WTC11 (cell line): ENCODE measurements around the gene EDA. TPM values are rescaled to one million over a fixed set of nuclear protein-coding genes. Genes with fewer than 3 reads are reported as not detected.

Experiments used
- ATAC-seq: fragments of 200-7000 bp; cut with Tn5 transposase; 2 replicates; pipeline ENCODE4 v1.10.0; 2021; ENCODE audit warnings: mild to moderate bottlenecking, moderate library complexity
- CTCF ChIA-PET: fragments of 300-600 bp; sonication (Branson Sonifier 250); formaldehyde crosslinking; loops from one replicate; lab custom pipeline; 2021; ENCODE audit warnings: antibody characterized with exemption; lab: Charles Lee
- POLR2A ChIA-PET: fragments of 350-600 bp; sonication (Branson Sonifier 250); formaldehyde crosslinking; loops from one replicate; lab custom pipeline; 2021; ENCODE audit warnings: antibody characterized with exemption; lab: Charles Lee
- DNase-seq: peaks from one replicate; pipeline ENCODE4 v3.0.0; 2021; ENCODE audit warnings: low spot score
- H3K27ac Mint-ChIP-seq: 2 replicates; pipeline ENCODE4 v1.8.0; 2021; ENCODE audit warnings: mixed read lengths
- H3K27me3 Mint-ChIP-seq: 2 replicates; pipeline ENCODE4 v1.8.0; 2021; ENCODE audit warnings: low read depth, mild to moderate bottlenecking, moderate library complexity, mixed read lengths
- H3K36me3 Mint-ChIP-seq: 2 replicates; pipeline ENCODE4 v1.8.0; 2021; ENCODE audit warnings: mixed read lengths
- H3K4me1 Mint-ChIP-seq: 2 replicates; pipeline ENCODE4 v1.8.0; 2022; ENCODE audit warnings: mixed read lengths
- H3K4me3 Mint-ChIP-seq: 2 replicates; pipeline ENCODE4 v1.8.0; 2021; ENCODE audit warnings: mild to moderate bottlenecking, moderate library complexity, mixed read lengths
- H3K9me3 Mint-ChIP-seq: 2 replicates; pipeline ENCODE4 v1.8.0; 2021; ENCODE audit warnings: mixed read lengths
- CBFB ChIP-seq: sonication (generic); formaldehyde crosslinking; IDR thresholded peaks from 2 replicates; pipeline ENCODE4 v1.8.1; 2022; ENCODE audit warnings: mild to moderate bottlenecking, low read depth, missing genetic modification reagents
- CREB1 ChIP-seq: sonication (generic); formaldehyde crosslinking; IDR thresholded peaks from 2 replicates; pipeline ENCODE4 v1.8.0; 2023; ENCODE audit warnings: mild to moderate bottlenecking, missing genetic modification reagents
- CREM ChIP-seq: sonication (generic); formaldehyde crosslinking; IDR thresholded peaks from 2 replicates; pipeline ENCODE4 v1.8.1; 2022; ENCODE audit warnings: mild to moderate bottlenecking, missing genetic modification reagents, moderate library complexity
- GRHL2 ChIP-seq: fragments of 250-450 bp; sonication (Bioruptor Pico); IDR thresholded peaks from 2 replicates; pipeline ENCODE4 v1.8.0; 2022; ENCODE audit warnings: mild to moderate bottlenecking, moderate library complexity; ENCODE audit not compliant: insufficient replicate concordance, severe bottlenecking
- KAT7 ChIP-seq: sonication (generic); formaldehyde crosslinking; IDR thresholded peaks from 2 replicates; pipeline ENCODE4 v1.8.1; 2023; ENCODE audit warnings: missing genetic modification reagents, mild to moderate bottlenecking, borderline replicate concordance
- MAX ChIP-seq: sonication (generic); formaldehyde crosslinking; IDR thresholded peaks from 2 replicates; pipeline ENCODE4 v1.8.0; 2022; ENCODE audit warnings: mild to moderate bottlenecking, missing genetic modification reagents
- MLX ChIP-seq: sonication (generic); formaldehyde crosslinking; IDR thresholded peaks from 2 replicates; pipeline ENCODE4 v1.8.1; 2023; ENCODE audit warnings: mild to moderate bottlenecking, missing genetic modification reagents, moderate library complexity
- NFYB ChIP-seq: sonication (generic); formaldehyde crosslinking; conservative IDR thresholded peaks from 2 replicates; pipeline ENCODE4 v1.8.0; 2022; ENCODE audit warnings: low read depth, missing genetic modification reagents
- PRRX2 ChIP-seq: fragments of 250-450 bp; sonication (Bioruptor Pico); IDR thresholded peaks from 2 replicates; pipeline ENCODE4 v1.8.0; 2021; ENCODE audit warnings: mild to moderate bottlenecking
- RORB ChIP-seq: fragments of 250-450 bp; sonication (Bioruptor Pico); IDR thresholded peaks from 2 replicates; pipeline ENCODE4 v1.9.0; 2021; ENCODE audit warnings: mild to moderate bottlenecking
- SOX15 ChIP-seq: fragments of 250-450 bp; sonication (Bioruptor Pico); IDR thresholded peaks from 2 replicates; pipeline ENCODE4 v1.9.0; 2021; ENCODE audit warnings: mild to moderate bottlenecking
- TCF7 ChIP-seq: sonication (generic); formaldehyde crosslinking; IDR thresholded peaks from 2 replicates; pipeline ENCODE4 v1.8.0; 2022; ENCODE audit warnings: mild to moderate bottlenecking, low read depth, missing genetic modification reagents, moderate library complexity
- TEAD4 ChIP-seq: sonication (generic); formaldehyde crosslinking; IDR thresholded peaks from 2 replicates; pipeline ENCODE4 v1.8.0; 2022; ENCODE audit warnings: mild to moderate bottlenecking, missing genetic modification reagents
- TP53 ChIP-seq: sonication (generic); formaldehyde crosslinking; IDR thresholded peaks from 2 replicates; pipeline ENCODE4 v1.8.1; 2023; ENCODE audit warnings: mild to moderate bottlenecking, missing genetic modification reagents
- ZNF232 ChIP-seq: sonication (generic); formaldehyde crosslinking; IDR thresholded peaks from 2 replicates; pipeline ENCODE4 v1.8.0; 2022; ENCODE audit warnings: mild to moderate bottlenecking, missing genetic modification reagents
- ZNF263 ChIP-seq: sonication (generic); formaldehyde crosslinking; IDR thresholded peaks from 2 replicates; pipeline ENCODE4 v1.8.1; 2022; ENCODE audit warnings: low read depth, mild to moderate bottlenecking, moderate library complexity, missing genetic modification reagents
- ZNF396 ChIP-seq: fragments of 250-450 bp; sonication (Bioruptor Pico); IDR thresholded peaks from 2 replicates; pipeline ENCODE4 v1.8.0; 2021; ENCODE audit warnings: mild to moderate bottlenecking, moderate library complexity, borderline replicate concordance
- ZNF423 ChIP-seq: fragments of 250-450 bp; sonication (Bioruptor Pico); IDR thresholded peaks from 2 replicates; pipeline ENCODE4 v2.1.2; 2022; ENCODE audit warnings: mild to moderate bottlenecking, moderate library complexity
- ZNF671 ChIP-seq: fragments of 250-450 bp; sonication (Bioruptor Pico); IDR thresholded peaks from 2 replicates; pipeline ENCODE4 v1.8.0; 2021; ENCODE audit warnings: mild to moderate bottlenecking
- total RNA-seq: library from RNA; stranded (reverse); gene quantifications from 3 replicates; pipeline ENCODE4 v1.2.3, GENCODE V29; 2021
- TF ChIP-seq, protein P1 (sequence below): sonication (generic); formaldehyde crosslinking; IDR thresholded peaks from 2 replicates; pipeline ENCODE4 v1.8.1; 2023; ENCODE audit warnings: mild to moderate bottlenecking, moderate library complexity, missing genetic modification reagents
- TF ChIP-seq, protein P2 (sequence below): fragments of 250-450 bp; sonication (Bioruptor Pico); IDR thresholded peaks from 2 replicates; pipeline ENCODE4 v1.9.0; 2021; ENCODE audit warnings: mild to moderate bottlenecking
- TF ChIP-seq, protein P3 (sequence below): sonication (generic); formaldehyde crosslinking; IDR thresholded peaks from 2 replicates; pipeline ENCODE4 v1.8.0; 2023; ENCODE audit warnings: missing genetic modification reagents, mild to moderate bottlenecking, borderline replicate concordance

Gene EDA
- total RNA-seq, 1 experiment from 2014 or later, result 15.1 TPM

GRCh38 chrX:70049925-70050324 is 434.0 kb downstream of the EDA start, which contains the start of gene AWAT2 (continued):
- TF ChIP-seq ZNF423, result no peak
- TF ChIP-seq TEAD4 (CRISPR knock-in tag), result no peak
- TF ChIP-seq RORB (CRISPR knock-in tag), result no peak
- TF ChIP-seq GRHL2, result no peak
- TF ChIP-seq MAX (CRISPR knock-in tag), result no peak

- ChIA-PET POLR2A (no interaction called here), CTCF (no interaction called here)
- no peaks in the 10 kb centered on the region for H3K9me3 Mint-ChIP-seq
- no peak overlapping the region for H3K27ac Mint-ChIP-seq
- ATAC-seq (no peak), DNase-seq (no peak)
- no peak overlapping the region for H3K4me3 Mint-ChIP-seq
- no peak for TF ChIP-seq CREB1 (CRISPR knock-in tag)
- no peak for TF ChIP-seq NFYB (CRISPR knock-in tag)
- TF ChIP-seq RORB (CRISPR knock-in tag), result no peak
- no peak for TF ChIP-seq ZNF263 (CRISPR knock-in tag)
- TF ChIP-seq PRRX2 (CRISPR knock-in tag), result no peak
- no peak for TF ChIP-seq ZNF396 (CRISPR knock-in tag)
- TF ChIP-seq TP53 (CRISPR knock-in tag), result no peak
- TF ChIP-seq, protein P1, sequence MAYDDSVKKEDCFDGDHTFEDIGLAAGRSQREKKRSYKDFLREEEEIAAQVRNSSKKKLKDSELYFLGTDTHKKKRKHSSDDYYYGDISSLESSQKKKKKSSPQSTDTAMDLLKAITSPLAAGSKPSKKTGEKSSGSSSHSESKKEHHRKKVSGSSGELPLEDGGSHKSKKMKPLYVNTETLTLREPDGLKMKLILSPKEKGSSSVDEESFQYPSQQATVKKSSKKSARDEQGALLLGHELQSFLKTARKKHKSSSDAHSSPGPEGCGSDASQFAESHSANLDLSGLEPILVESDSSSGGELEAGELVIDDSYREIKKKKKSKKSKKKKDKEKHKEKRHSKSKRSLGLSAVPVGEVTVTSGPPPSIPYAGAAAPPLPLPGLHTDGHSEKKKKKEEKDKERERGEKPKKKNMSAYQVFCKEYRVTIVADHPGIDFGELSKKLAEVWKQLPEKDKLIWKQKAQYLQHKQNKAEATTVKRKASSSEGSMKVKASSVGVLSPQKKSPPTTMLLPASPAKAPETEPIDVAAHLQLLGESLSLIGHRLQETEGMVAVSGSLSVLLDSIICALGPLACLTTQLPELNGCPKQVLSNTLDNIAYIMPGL (CRISPR knock-in tag), result no peak
- no peak for TF ChIP-seq MLX (CRISPR knock-in tag)
- no peak for TF ChIP-seq ZNF423
- TF ChIP-seq SOX15 (CRISPR knock-in tag), result no peak
- TF ChIP-seq ZNF232 (CRISPR knock-in tag), result no peak
- no peak for TF ChIP-seq ZNF671 (CRISPR knock-in tag)
- TF ChIP-seq TCF7 (CRISPR knock-in tag), result no peak
- no peak for TF ChIP-seq CBFB
- TF ChIP-seq, protein P2, sequence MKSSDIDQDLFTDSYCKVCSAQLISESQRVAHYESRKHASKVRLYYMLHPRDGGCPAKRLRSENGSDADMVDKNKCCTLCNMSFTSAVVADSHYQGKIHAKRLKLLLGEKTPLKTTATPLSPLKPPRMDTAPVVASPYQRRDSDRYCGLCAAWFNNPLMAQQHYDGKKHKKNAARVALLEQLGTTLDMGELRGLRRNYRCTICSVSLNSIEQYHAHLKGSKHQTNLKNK (CRISPR knock-in tag), result no peak
- TF ChIP-seq, protein P3, sequence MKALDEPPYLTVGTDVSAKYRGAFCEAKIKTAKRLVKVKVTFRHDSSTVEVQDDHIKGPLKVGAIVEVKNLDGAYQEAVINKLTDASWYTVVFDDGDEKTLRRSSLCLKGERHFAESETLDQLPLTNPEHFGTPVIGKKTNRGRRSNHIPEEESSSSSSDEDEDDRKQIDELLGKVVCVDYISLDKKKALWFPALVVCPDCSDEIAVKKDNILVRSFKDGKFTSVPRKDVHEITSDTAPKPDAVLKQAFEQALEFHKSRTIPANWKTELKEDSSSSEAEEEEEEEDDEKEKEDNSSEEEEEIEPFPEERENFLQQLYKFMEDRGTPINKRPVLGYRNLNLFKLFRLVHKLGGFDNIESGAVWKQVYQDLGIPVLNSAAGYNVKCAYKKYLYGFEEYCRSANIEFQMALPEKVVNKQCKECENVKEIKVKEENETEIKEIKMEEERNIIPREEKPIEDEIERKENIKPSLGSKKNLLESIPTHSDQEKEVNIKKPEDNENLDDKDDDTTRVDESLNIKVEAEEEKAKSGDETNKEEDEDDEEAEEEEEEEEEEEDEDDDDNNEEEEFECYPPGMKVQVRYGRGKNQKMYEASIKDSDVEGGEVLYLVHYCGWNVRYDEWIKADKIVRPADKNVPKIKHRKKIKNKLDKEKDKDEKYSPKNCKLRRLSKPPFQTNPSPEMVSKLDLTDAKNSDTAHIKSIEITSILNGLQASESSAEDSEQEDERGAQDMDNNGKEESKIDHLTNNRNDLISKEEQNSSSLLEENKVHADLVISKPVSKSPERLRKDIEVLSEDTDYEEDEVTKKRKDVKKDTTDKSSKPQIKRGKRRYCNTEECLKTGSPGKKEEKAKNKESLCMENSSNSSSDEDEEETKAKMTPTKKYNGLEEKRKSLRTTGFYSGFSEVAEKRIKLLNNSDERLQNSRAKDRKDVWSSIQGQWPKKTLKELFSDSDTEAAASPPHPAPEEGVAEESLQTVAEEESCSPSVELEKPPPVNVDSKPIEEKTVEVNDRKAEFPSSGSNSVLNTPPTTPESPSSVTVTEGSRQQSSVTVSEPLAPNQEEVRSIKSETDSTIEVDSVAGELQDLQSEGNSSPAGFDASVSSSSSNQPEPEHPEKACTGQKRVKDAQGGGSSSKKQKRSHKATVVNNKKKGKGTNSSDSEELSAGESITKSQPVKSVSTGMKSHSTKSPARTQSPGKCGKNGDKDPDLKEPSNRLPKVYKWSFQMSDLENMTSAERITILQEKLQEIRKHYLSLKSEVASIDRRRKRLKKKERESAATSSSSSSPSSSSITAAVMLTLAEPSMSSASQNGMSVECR (CRISPR knock-in tag), result no peak
- no peak for TF ChIP-seq CREM (CRISPR knock-in tag)
- no peak for TF ChIP-seq KAT7
- H3K4me1 Mint-ChIP-seq, result no peaks in the 10 kb centered on the region
- peaks cover 4% of the 10 kb centered on the region; the same call in 1 of the 2 replicates for H3K27me3 Mint-ChIP-seq
- no peaks in the 10 kb centered on the region for H3K36me3 Mint-ChIP-seq
Observed at GRCh38 chrX:70052895-70053615, 437.1 kb downstream of the EDA start.
